OCI-LY1 (cell line): ENCODE data around the gene GNAL.

Source experiments
- H2AFZ ChIP-seq: fragments of 200-600 bp; sonication (generic), shearing (Covaris generic); 2 replicates; pipeline ENCODE4 v1.6.0; 2014; ENCODE audit warnings: antibody characterized with exemption, mild to moderate bottlenecking, low read length
- H3F3A ChIP-seq: fragments of 200-600 bp; sonication (generic), shearing (Covaris generic); 2 replicates; pipeline ENCODE4 v1.6.0; 2014; ENCODE audit warnings: mild to moderate bottlenecking, antibody characterized with exemption, low read length, moderate library complexity; ENCODE audit not compliant: insufficient read depth
- H3K27ac ChIP-seq: fragments of 200-600 bp; sonication (generic); 2 replicates; pipeline ENCODE4 v1.5.1; 2014; ENCODE audit warnings: low read length, mixed run types, mild to moderate bottlenecking, low read depth; ENCODE audit not compliant: poor library complexity, severe bottlenecking
- H3K27me3 ChIP-seq: fragments of 200-600 bp; sonication (generic); 2 replicates; pipeline ENCODE4 v1.6.0; 2014; ENCODE audit warnings: antibody characterized with exemption, mild to moderate bottlenecking, low read length, moderate library complexity; ENCODE audit not compliant: insufficient read depth
- H3K36me3 ChIP-seq: fragments of 200-600 bp; sonication (generic); 2 replicates; pipeline ENCODE4 v1.6.1; 2014; ENCODE audit warnings: mild to moderate bottlenecking, antibody characterized with exemption, low read length, moderate library complexity, mixed read lengths; ENCODE audit not compliant: insufficient read depth
- H3K4me1 ChIP-seq: fragments of 200-600 bp; sonication (generic); 2 replicates; pipeline ENCODE4 v1.5.1; 2014; ENCODE audit warnings: mild to moderate bottlenecking, low read length, moderate library complexity; ENCODE audit not compliant: insufficient read depth, severe bottlenecking
- H3K4me2 ChIP-seq: fragments of 200-600 bp; sonication (generic), shearing (Covaris generic); 2 replicates; pipeline ENCODE4 v1.6.1; 2014; ENCODE audit warnings: low read length
- H3K4me3 ChIP-seq: fragments of 200-600 bp; sonication (generic); 2 replicates; pipeline ENCODE4 v1.5.1; 2014; ENCODE audit warnings: low read length, low read depth, mild to moderate bottlenecking, mixed read lengths; ENCODE audit not compliant: poor library complexity, severe bottlenecking
- H3K79me2 ChIP-seq: fragments of 200-600 bp; shearing (Covaris generic); 2 replicates; pipeline ENCODE4 v1.6.1; 2016; ENCODE audit warnings: mixed run types, low read length, mixed read lengths; ENCODE audit not compliant: insufficient read depth
- H3K9ac ChIP-seq: fragments of 200-600 bp; sonication (generic), shearing (Covaris generic); 2 replicates; pipeline ENCODE4 v1.6.1; 2014; ENCODE audit warnings: mild to moderate bottlenecking, low read length, mixed read lengths
- H3K9me2 ChIP-seq: fragments of 200-600 bp; sonication (generic), shearing (Covaris generic); 2 replicates; pipeline ENCODE4 v1.6.1; 2014; ENCODE audit warnings: low read depth, mild to moderate bottlenecking, low read length, mixed read lengths
- H3K9me3 ChIP-seq: fragments of 200-600 bp; shearing (Covaris generic); 2 replicates; pipeline ENCODE4 v1.6.1; 2014; ENCODE audit warnings: low read length, mixed read lengths
- H4K20me1 ChIP-seq: fragments of 200-600 bp; sonication (generic), shearing (Covaris generic); 2 replicates; pipeline ENCODE4 v1.6.0; 2016; ENCODE audit warnings: mild to moderate bottlenecking, low read length; ENCODE audit not compliant: insufficient read depth
- CTCF ChIP-seq: fragments of 200-600 bp; sonication (generic), shearing (Covaris generic); IDR thresholded peaks from 2 replicates; pipeline ENCODE4 v1.5.1; 2017; ENCODE audit warnings: mild to moderate bottlenecking, antibody characterized with exemption, low read length, moderate library complexity, mixed read lengths
- EZH2 ChIP-seq: fragments of 200-600 bp; sonication (generic), shearing (Covaris generic); IDR thresholded peaks from 2 replicates; pipeline ENCODE4 v1.8.0; 2017; ENCODE audit warnings: borderline replicate concordance, mixed run types, mild to moderate bottlenecking, antibody characterized with exemption, low read length, moderate library complexity, mixed read lengths

Gene GNAL

GRCh38 chr18:11740461-11740860 is 51.4 kb downstream of the GNAL start:
- H3K36me3 ChIP-seq, result no peaks in the 10 kb centered on the region
- no peaks in the 10 kb centered on the region for H3K79me2 ChIP-seq
- H3K4me3 ChIP-seq, result no peak overlapping the region
- H3K27ac ChIP-seq, result no peak overlapping the region
- TF ChIP-seq CTCF, result no peak
- no peak for TF ChIP-seq EZH2
- H2AFZ ChIP-seq, result no peak overlapping the region
- no peaks in the 10 kb centered on the region for H3K9me3 ChIP-seq
- no peak overlapping the region for H3K9ac ChIP-seq
- H3K4me2 ChIP-seq, result no peak overlapping the region
- H3F3A ChIP-seq, result no peaks in the 10 kb centered on the region
- H3K4me1 ChIP-seq, result no peaks in the 10 kb centered on the region
- no peaks in the 10 kb centered on the region for H4K20me1 ChIP-seq
- H3K27me3 ChIP-seq, result no peaks in the 10 kb centered on the region
- H3K9me2 ChIP-seq, result no peaks in the 10 kb centered on the region

GRCh38 chr18:11741505-11742145 is 52.6 kb downstream of the GNAL start:
- H3K27me3 ChIP-seq, result no peaks in the 10 kb centered on the region
- H3K36me3 ChIP-seq, result no peaks in the 10 kb centered on the region
- H3K79me2 ChIP-seq, result no peaks in the 10 kb centered on the region
- H2AFZ ChIP-seq, result no peak overlapping the region
- TF ChIP-seq EZH2 (no peak), CTCF (peak; percentile 78)
- no peak overlapping the region for H3K9ac ChIP-seq
- H3K9me2 ChIP-seq, result no peaks in the 10 kb centered on the region
- no peak overlapping the region for H3K4me2 ChIP-seq
- H3K4me1 ChIP-seq, result no peaks in the 10 kb centered on the region
- H3F3A ChIP-seq, result no peaks in the 10 kb centered on the region
- no peaks in the 10 kb centered on the region for H4K20me1 ChIP-seq
- no peak overlapping the region for H3K27ac ChIP-seq
- H3K9me3 ChIP-seq, result no peaks in the 10 kb centered on the region
- H3K4me3 ChIP-seq, result no peak overlapping the region

GRCh38 chr18:11745521-11745920 is 56.5 kb downstream of the GNAL start:
- TF ChIP-seq EZH2, result no peak
- no peak for TF ChIP-seq CTCF
- H2AFZ ChIP-seq, result no peak overlapping the region
- no peaks in the 10 kb centered on the region for H4K20me1 ChIP-seq
- H3K4me2 ChIP-seq, result no peak overlapping the region
- H3K27me3 ChIP-seq, result no peaks in the 10 kb centered on the region
- H3K9ac ChIP-seq, result no peak overlapping the region
- H3K4me3 ChIP-seq, result no peak overlapping the region
- no peaks in the 10 kb centered on the region for H3F3A ChIP-seq
- no peaks in the 10 kb centered on the region for H3K79me2 ChIP-seq
- no peaks in the 10 kb centered on the region for H3K9me2 ChIP-seq
- H3K36me3 ChIP-seq, result no peaks in the 10 kb centered on the region
- no peaks in the 10 kb centered on the region for H3K4me1 ChIP-seq
- no peak overlapping the region for H3K27ac ChIP-seq
- no peaks in the 10 kb centered on the region for H3K9me3 ChIP-seq
